ENCODE results near the gene CRKL.

DNA sequence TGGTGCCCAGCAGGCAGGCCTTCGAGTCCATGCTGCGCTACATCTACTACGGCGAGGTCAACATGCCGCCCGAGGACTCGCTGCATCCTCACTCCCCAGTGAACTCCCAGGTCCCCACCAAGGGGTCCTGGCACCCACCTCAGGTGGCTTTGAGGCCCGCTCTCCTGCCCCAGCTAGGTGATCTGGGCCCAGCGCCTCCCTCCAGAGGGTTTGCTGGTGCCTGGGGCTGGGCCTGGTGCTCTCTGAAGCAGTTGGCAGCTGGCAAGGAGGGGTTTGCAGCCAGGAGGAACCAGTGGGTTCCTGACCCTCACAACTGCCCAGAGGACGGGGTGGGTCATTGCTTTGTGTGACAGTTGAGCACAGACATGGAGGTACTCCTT, 78.8 kb downstream of the CRKL start:
- TF ChIP-seq CTCF (conservative IDR thresholded peaks at IDR 0.05; ENCODE audit: low read length) (no peak), EZH2phosphoT487 (IDR thresholded peaks at IDR 0.05; ENCODE audit: borderline replicate concordance, low read depth, low read length) (no peak)
